ENCODE measurements around the gene MCM5. TPM values are rescaled to one million over a fixed set of nuclear protein-coding genes. Genes with fewer than 3 reads are reported as not detected.

Gene MCM5
- total RNA-seq, 1 donor from 2014 or later, result 12.4 TPM

DNA sequence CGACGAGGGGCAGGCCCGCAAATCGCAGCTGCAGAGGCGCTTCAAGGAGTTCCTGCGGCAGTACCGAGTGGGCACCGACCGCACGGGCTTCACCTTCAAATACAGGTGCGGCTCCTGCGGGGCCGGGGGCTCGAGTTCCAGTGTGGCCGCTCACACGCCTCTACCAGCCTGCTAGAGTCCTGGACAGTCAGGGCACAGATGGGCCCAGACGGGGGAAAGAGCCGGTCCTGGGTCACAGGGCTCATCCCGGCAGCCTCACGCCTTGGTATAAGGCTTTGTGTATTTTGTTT lies 506 bp downstream of the MCM5 start:
- no peak for DNase-seq (ENCODE audit: low spot score)

DNA sequence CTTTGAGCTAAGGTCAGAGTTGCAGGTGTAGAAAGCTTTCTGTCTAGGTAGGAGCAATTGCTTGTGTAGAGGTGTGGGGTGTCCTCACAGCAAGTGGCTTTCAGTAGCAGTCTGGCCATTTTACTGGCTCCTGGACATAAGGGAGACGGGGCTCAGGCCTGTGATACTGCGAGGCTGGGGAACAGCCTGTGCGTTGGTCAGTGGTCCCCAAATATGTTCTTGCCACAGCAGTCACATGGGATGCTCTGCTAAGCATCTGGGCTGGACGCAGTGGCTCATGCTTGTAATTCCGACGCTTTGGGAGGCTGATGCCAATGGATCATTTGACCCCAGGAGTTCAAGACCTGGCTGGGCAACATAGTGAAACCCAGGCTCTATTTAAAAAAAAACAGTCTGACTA lies 1.9 kb downstream of the MCM5 start:
- no peak for DNase-seq (ENCODE audit: low spot score)

DNA sequence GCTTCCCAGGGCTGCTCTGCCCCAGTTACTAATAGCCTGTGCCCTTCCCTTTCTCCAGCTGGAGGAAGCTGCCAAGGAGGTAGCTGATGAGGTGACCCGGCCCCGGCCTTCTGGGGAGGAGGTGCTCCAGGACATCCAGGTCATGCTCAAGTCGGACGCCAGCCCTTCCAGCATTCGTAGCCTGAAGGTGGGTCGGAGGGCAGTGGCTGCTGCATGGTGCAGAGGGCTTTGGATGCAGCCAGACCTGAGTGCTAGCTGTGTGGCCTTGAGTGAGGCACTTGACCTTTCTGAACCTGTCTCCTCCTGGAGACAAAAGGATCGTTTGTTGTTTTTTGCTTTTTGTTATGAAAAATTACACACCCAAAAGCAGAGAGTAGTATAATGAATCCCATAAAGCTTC lies 3.4 kb downstream of the MCM5 start:
- DNase-seq (ENCODE audit: low spot score), result no peak

DNA sequence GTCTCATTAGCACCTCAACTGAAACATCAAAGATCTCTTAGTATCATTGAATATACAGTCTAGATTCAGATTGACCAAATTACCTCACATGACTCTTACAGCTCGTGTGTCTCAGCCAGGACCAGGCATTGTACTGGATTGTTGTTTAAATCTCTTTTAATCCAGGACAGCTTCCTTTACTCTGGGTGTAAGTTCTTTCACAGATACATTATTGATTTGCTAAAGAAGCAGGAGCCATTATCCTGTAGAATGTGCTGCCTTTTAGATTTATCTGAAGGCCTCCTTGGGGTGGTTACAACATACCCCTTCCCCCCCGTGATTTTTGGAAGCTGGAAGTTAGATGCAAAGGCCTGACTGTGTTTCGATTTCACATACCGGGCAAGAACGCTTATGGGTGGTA lies 4.2 kb downstream of the MCM5 start:
- DNase-seq (ENCODE audit: low spot score), result no peak

DNA sequence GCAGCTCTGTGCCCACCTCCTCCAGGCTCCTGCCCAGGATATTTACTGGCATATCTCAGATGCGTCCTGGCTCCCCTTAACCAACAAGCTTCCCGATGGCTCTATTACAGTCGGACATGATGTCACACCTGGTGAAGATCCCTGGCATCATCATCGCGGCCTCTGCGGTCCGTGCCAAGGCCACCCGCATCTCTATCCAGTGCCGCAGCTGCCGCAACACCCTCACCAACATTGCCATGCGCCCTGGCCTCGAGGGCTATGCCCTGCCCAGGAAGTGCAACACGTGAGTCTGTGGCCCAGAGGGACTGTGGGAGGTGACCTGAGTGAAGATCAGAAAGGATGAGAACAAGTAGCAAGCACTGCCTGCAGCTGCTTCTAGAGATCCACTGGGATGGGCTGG lies 6.5 kb downstream of the MCM5 start:
- DNase-seq (ENCODE audit: low spot score), result no peak

DNA sequence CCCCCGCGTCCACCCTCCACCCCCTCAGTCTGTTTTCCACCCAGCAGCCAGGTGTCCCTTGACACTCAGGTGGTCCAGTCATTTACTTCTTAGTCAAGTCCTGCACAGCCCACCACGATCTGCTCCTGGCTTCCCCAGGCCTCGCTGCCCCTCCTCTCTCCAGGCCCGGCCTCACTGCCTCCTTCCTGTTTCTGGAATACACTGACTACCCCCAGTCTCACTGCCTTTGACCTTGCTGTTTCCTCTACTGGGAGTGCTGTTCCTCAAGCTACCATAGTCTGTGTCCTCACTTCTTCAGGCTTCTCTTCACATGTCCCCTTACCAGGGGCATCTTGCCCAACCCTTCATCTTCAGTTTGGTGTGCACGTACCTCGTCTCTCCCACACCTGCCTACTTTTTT lies 7.4 kb downstream of the MCM5 start:
- DNase-seq (ENCODE audit: low spot score), result no peak

DNA sequence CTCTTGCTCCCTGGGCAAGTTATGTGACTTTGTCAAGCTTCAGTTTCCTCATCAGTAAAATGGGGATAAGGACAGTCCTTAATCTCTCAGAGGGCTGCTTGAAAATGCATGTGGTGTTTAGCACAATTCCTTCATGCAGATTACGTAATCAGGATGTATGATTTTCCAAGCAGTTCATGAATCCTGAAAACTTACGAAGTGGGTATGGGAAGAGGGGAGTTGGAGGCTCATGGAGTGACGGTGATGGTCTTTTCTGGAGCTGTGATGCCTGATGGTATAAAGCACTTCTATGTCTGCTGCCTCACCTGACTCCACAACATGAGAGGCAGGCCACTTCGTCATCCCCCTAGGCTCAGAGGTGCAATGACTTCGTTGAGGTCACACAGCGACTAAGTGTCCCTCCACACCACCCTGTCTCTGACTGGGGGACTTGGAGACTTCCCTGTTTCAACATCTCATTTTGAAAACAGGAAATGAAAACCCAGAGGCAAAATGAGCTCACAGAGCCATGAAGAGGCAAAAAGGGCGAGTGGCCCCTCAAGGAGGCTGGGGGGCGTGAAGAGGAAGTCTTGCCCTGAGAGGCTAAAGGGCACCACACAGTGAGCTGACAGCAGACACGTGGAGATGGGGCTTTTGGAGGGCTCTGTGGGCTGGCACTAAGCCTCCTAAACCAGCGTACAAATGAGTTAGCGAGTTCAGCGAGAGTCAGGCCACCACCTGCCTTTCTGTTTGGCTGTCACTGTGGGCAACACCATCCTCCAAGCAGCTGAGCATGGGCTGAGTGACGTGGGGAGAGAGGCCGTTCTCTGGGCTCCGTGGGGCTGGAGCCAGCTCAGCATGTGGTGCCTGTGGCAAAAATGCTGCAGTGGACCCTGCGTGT lies 10.1 kb downstream of the MCM5 start:
- no peak for DNase-seq (ENCODE audit: low spot score)

DNA sequence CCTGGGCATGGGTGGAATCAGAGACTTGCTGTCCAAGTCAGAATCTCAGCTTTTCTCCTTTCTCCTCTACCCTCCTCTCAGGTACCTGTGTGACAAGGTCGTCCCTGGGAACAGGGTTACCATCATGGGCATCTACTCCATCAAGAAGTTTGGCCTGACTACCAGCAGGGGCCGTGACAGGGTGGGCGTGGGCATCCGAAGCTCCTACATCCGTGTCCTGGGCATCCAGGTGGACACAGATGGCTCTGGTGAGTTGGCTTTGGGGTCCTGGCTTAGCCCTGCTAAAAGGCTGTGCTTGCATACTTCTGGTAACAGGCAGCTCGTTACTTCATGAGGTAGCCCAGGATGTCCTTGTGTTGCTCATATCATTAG lies 10.7 kb downstream of the MCM5 start:
- DNase-seq (ENCODE audit: low spot score), result no peak

DNA sequence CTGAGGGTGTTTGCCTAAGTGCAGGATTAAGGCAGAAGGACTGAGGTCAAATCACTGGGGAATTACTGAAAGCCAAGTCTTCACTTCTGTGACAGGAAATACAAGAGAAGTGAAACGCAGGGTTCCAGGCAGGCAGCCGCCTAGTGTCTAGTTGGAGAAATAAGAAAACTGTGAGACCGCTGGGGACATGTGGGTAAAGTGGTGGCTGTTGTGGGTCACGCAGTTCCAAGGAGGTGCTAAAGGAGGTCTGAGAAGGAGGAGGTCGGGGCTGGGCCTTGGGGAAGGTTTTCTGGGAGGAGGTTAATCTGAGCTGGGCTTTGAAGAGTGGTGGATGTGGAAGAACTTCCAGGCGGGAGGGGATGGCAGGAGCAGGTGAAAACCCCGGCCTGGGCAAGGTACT lies 11.2 kb downstream of the MCM5 start:
- no peak for DNase-seq (ENCODE audit: low spot score)

DNA sequence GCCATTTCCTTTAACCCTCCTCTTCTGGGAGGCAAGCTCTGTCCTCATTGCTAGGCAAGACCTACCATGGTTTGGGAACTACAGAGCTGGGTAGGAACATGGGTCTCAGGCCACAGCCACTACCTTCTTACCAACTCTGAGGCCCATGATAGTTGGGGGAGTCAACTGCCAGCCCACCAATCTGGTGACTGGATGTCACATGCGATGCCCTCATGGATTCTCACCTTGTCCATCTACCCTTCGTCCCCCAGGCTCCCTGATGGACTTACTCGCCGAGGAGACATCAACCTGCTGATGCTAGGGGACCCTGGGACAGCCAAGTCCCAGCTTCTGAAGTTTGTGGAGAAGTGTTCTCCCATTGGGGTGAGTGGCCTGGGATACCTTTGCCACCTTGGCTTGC lies 13.7 kb downstream of the MCM5 start:
- DNase-seq (ENCODE audit: low spot score), result no peak

DNA sequence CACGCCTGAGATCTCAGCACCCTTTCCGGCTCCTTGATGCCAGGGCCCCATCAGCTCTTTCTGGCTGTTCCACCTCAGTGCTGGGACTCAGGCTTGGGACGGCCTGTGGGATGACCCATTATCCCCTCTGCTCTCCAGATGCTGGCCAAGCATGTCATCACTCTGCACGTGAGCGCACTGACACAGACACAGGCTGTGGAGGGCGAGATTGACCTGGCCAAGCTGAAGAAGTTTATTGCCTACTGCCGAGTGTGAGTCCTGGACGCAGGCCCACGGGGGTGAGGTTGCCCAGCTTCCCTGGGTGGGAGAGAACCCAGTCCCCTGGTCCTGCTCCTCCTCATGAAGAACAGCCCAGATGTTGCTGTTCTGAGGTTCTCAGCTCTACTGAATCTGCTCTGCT lies 17.7 kb downstream of the MCM5 start:
- no peak for DNase-seq (ENCODE audit: low spot score)

DNA sequence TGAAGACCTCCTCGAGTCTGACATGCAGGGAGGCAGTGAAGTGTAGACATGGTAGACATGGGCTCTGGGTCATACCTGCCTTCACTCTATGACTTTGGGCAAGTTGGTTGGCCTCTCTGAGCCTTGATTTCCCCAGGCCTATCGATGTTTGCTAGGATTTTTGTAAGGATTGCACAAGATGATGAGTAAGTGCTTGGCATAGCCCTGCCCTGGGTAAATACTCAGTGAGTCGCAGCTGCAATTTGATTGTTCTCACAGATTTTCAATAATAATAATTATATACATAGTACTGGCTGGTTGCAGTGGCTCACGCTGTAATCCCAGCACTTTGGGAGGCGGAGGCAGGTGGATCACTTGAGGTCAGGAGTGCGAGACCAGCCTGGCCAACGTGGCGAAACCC lies 18.1 kb downstream of the MCM5 start:
- DNase-seq (ENCODE audit: low spot score), result no peak

DNA sequence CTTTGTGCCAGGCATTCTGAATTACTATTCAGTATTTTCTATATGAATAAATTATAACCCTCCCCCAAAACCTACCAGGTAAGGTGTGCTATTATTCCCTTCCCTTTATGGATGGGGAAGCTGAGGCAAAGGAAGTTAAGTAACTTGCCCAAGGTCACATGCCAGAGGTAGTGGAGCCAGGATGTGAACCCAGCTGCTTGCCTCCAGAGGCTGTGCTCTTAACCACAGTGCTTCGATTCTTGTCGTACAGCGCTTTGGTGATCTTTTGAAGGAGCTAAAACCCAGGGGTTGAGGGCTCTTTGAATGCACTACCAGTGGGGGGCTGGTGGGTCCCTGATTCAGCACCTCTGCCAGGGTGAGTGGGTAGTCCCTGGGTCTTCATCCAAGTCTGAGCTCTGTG lies 18.8 kb downstream of the MCM5 start:
- no peak for DNase-seq (ENCODE audit: low spot score)

DNA sequence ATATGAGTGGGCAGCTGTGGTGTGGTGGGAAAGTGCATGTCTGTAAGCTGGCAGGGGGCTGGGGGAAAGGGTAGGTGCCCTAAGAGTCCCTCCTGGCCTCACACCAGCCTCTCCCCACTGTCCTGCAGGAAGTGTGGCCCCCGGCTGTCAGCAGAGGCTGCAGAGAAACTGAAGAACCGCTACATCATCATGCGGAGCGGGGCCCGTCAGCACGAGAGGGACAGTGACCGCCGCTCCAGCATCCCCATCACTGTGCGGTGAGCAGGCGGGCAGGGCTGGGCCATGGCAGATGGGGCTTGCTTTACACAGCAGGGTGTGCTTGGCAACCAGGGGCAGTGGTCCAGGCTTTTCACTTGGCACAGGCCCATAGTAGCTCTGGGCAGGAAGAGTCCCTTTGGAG lies 19.8 kb downstream of the MCM5 start:
- no peak for DNase-seq (ENCODE audit: low spot score)

DNA sequence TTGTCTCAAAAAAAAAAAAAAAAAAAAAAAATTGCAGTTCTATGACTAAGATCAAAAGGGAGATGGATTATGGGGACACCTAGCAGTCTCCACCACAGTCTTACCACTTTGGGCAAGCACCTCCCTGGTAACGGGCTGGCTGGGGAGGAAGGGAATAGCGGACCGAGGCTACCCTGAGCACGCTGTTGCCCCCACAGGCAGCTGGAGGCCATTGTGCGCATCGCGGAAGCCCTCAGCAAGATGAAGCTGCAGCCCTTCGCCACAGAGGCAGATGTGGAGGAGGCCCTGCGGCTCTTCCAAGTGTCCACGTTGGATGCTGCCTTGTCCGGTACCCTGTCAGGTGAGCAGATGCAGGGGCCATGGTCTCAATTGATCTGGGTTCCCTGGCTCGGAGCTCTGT lies 21.2 kb downstream of the MCM5 start:
- no peak for DNase-seq (ENCODE audit: low spot score)

DNA sequence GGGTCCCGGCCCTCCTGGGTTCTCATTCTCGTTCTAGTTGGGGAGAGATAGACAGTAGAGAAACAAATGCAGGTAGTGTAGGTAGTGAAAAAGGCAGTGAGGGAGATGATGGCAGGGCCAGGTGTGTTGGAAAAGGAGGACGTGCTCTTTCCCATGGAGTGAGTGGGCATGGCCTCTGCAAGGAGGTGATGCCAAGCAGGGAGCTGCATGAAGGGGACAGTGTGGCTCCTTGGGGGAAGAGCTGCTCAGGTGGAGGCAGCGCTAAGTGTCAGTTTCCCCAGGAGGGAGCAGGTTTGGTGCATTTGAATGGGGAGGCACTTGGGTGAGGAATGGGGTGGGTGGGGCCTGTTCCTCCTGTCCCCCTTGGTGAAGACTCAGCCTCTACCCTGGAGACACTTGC lies 22.2 kb downstream of the MCM5 start:
- DNase-seq (ENCODE audit: low spot score), result no peak

DNA sequence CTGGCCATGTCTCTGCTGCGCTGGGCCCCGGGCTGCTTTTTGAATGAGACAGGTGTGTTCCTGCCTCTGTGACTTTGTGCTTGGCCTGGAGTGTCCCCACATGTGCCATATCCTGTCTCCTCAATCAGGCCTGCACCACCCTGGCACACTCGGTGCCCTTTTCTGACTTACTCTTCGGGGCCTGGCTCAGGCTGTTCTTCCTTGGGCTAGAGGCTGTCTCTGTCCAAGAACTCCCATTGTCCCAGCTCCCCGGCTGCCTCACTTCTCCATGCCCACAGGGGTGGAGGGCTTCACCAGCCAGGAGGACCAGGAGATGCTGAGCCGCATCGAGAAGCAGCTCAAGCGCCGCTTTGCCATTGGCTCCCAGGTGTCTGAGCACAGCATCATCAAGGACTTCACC lies 23.0 kb downstream of the MCM5 start:
- DNase-seq (ENCODE audit: low spot score), result no peak

DNA sequence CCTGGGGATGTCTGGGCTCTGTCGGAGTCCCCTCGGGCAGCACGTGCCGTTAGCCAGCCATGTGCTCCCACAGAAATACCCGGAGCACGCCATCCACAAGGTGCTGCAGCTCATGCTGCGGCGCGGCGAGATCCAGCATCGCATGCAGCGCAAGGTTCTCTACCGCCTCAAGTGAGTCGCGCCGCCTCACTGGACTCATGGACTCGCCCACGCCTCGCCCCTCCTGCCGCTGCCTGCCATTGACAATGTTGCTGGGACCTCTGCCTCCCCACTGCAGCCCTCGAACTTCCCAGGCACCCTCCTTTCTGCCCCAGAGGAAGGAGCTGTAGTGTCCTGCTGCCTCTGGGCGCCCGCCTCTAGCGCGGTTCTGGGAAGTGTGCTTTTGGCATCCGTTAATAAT lies 24.1 kb downstream of the MCM5 start:
- DNase-seq (ENCODE audit: low spot score), result no peak

DNA sequence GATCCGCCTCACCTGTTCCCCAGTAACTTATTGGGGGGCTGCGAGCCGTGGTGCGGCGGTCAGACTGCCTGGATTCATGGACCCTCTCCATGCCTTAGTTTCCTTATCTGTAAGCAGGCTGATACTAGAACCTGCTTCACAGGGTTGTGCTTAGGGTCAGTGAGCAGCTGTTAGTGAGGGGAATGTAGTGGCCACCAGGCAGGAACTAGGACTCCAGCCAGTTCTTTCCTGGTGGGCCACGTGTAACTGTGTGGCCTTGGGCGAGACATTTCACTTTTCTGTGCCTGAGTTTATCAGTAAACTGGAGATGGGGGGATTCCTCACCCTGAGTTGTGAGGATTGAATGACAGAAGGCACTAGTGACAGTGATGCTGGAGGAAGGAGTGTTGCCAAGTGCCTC lies 24.8 kb downstream of the MCM5 start:
- no peak for DNase-seq (ENCODE audit: low spot score)

DNA sequence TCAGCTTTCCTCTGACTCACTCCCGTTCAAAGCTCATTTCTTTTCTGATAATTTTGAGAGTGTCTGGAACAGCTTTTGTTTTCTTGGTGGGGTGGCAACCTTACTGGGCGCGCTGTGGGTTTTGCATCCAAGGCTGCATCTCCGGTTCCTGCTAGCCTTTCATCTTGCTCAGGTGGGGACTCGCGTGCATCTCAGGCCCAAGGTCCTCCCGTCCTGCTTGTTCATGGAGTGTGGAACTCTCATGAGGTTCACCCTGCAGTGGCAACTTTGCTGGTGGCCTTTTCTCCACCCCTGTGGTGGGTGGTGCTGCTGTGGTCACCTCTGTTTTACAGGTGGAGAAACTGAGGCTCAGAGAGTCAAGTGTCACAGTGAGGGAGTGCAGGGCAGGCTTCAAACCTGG lies 25.6 kb downstream of the MCM5 start:
- DNase-seq (ENCODE audit: low spot score), result no peak

DNA sequence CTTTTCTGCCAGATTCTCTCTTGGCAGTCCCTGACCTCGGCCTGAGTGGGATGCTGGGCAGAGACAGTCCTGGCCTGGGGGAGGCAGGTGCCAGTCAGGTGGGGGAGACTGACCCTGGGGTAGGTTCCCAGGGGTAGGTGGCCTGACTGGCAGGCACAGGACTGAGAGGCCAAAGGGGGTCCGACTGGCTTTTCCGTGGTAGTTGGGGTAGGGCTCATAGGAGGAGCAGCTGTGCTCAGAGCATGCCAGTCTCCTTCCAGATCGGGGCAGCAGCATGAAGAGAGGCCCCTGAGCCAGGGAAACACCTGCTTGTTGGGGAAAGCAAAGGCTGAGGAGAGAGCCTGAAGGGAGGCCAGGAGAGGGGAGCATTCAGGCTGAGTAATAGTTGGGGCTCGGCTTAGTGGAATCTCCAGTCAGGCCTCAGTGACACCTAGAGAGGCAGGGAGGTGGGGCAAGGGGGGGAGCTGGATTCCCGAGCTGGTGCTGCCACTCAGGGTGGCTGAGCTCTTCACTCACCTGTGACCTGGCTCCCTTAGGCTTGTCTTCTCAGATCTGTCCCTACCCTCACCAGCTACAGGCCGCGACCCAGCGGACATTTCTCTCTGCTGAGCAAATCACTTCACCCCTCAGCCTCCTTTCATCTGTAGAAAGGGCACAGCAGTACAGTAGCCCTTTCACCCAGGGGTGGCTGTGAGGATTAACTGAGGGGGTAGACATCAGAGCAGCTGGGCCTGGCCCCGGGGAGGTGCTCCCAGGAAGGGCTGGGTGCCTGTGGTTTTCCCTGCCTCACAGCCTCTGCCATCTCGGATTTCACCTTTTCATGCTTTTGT lies 26.2 kb downstream of the MCM5 start:
- no peak for DNase-seq (ENCODE audit: low spot score)

DNA sequence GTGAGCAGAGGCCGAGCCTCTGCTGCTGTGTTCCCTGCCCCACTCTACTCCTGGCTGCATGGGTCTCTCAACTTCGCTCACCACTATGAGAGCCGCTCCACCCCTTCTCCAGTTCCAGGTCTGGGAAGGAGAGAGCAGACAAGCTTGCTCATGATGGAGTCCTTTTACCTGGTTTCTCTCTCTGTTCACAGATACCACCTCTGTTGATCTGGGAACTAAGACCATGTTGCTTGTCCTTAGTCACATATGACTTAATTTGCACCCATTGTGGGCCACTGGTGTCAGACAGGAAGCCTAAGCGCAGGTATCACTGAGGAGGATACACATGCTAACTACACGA lies 26.8 kb downstream of the MCM5 start:
- no peak for DNase-seq (ENCODE audit: low spot score)

DNA sequence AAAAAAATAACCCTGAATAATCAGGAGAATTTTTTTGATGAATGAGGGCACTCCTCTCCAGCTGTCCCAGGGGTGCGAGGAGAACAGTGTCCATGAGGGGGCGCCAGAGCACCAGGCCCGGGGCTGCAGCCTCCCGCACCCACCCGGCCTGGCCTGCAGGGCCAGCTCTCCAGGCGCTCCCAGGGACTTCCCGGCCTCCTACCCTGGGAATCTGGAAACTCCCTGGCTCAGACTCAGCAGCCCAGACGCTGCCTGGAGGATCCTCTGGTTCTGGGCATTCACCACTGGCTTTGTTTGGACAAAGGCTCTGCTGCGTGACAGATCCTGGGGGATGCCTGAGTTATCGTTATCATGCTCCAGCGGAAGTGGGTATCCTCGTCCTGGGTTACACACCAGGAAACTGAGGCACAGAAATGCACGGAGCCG lies 31.0 kb downstream of the MCM5 start:
- DNase-seq (ENCODE audit: low spot score), result peak; percentile 94
